Ovary (tissue), 3 donors: ENCODE measurements around the gene CNOT3.

Experiments used
- CTCF ChIP-seq, 3 donors: fragments of 450-650 bp in 2 of 3; fragments of 200-600 bp in 1 of 3; IDR thresholded peaks; one replicate each; pipeline versions ENCODE4 v1.5.1 to v1.8.0; 2016 to 2022; ENCODE audit warnings: antibody characterized with exemption in 3 of 3, mild to moderate bottlenecking in 1 of 3
- EP300 ChIP-seq: sonication (generic); formaldehyde crosslinking; IDR thresholded peaks from one replicate; pipeline ENCODE4 v1.6.1; 2017; ENCODE audit warnings: antibody characterized with exemption
- POLR2A ChIP-seq: fragments of 450-650 bp; IDR thresholded peaks from one replicate; pipeline ENCODE4 v1.6.1; 2017; ENCODE audit warnings: antibody characterized with exemption, mild to moderate bottlenecking, moderate library complexity
- donor health status: DM: no; HTN: no; CAD: no.

- TF ChIP-seq CTCF (IDR thresholded peaks at IDR 0.05): no peak
- TF ChIP-seq EP300: no peak
- no peak for TF ChIP-seq POLR2A
Observed at GRCh38 chr19:54127688-54128440, 9.7 kb upstream of the CNOT3 start.
